ENCODE results near the gene PCCA.
"Not testable (repeated sequence)": the region's sequence is repeated elsewhere in the genome, so short reads cannot be mapped to it uniquely, and the experiment has no call there.

Gene PCCA

GRCh38 chr13:100097821-100098220 is 8.9 kb downstream of the PCCA start:
- DNase-seq: no peak

- no peak for DNase-seq
These were observed 9.7 kb downstream of the PCCA start for GRCh38 chr13:100098445-100099116.

GRCh38 chr13:100099117-100099445 is 10.2 kb downstream of the PCCA start:
- DNase-seq: not testable (repeated sequence)

GRCh38 chr13:100100115-100100879 is 11.4 kb downstream of the PCCA start:
- no peak for DNase-seq

- no peak for DNase-seq
These were observed 13.1 kb downstream of the PCCA start for GRCh38 chr13:100102042-100102441.

- no peak for DNase-seq
These were observed 17.1 kb downstream of the PCCA start for GRCh38 chr13:100106005-100106404.

- no peak for DNase-seq
These were observed 17.8 kb downstream of the PCCA start for GRCh38 chr13:100106705-100107104.

GRCh38 chr13:100108913-100109507 is 20.1 kb downstream of the PCCA start:
- no peak for DNase-seq

GRCh38 chr13:100110269-100110668 is 21.4 kb downstream of the PCCA start:
- DNase-seq: no peak

GRCh38 chr13:100112186-100112838 is 23.4 kb downstream of the PCCA start:
- DNase-seq: no peak

- DNase-seq: no peak
These were observed 26.9 kb downstream of the PCCA start for GRCh38 chr13:100115693-100116254.

GRCh38 chr13:100124265-100124664 is 35.4 kb downstream of the PCCA start:
- DNase-seq: no peak

- DNase-seq: no peak
These were observed 37.1 kb downstream of the PCCA start for GRCh38 chr13:100125946-100126345.

GRCh38 chr13:100128373-100128772 is 39.5 kb downstream of the PCCA start:
- DNase-seq: no peak

- no peak for DNase-seq
These were observed 39.9 kb downstream of the PCCA start for GRCh38 chr13:100128838-100129237.

- DNase-seq: no peak
These were observed 40.7 kb downstream of the PCCA start for GRCh38 chr13:100129605-100130004.

- no peak for DNase-seq
These were observed 41.2 kb downstream of the PCCA start for GRCh38 chr13:100130092-100130491.

GRCh38 chr13:100130930-100131511 is 42.1 kb downstream of the PCCA start:
- no peak for DNase-seq

- DNase-seq: no peak
These were observed 43.1 kb downstream of the PCCA start for GRCh38 chr13:100131863-100132574.

GRCh38 chr13:100138859-100139491 is 50.1 kb downstream of the PCCA start:
- no peak for DNase-seq

- no peak for DNase-seq
These were observed 50.9 kb downstream of the PCCA start for GRCh38 chr13:100139817-100140216.

- no peak for DNase-seq
These were observed 51.5 kb downstream of the PCCA start for GRCh38 chr13:100140441-100140840.
